Smooth muscle cell (in vitro differentiated cells): ENCODE results near the gene LAIR2. TPM values are rescaled to one million over a fixed set of nuclear protein-coding genes. Genes with fewer than 3 reads are reported as not detected.

Source experiments
- DNase-seq: peaks from one replicate; lab custom pipeline; 2025; ENCODE audit not compliant: unreplicated experiment; lab: John Stamatoyannopoulos, UW
- H2AFZ ChIP-seq: fragments of 200-600 bp; sonication (generic); 2 replicates; pipeline ENCODE4 v1.6.0; 2016; ENCODE audit warnings: antibody characterized with exemption, low read depth, mild to moderate bottlenecking
- H3F3A ChIP-seq: fragments of 200-600 bp; sonication (generic); 2 replicates; pipeline ENCODE4 v1.6.0; 2017; ENCODE audit warnings: antibody characterized with exemption, low read depth
- H3K27ac ChIP-seq: fragments of 200-600 bp; sonication (generic); 2 replicates; pipeline ENCODE4 v1.5.1; 2016; ENCODE audit warnings: low read depth, mild to moderate bottlenecking
- H3K27me3 ChIP-seq: fragments of 200-600 bp; sonication (generic); 2 replicates; pipeline ENCODE4 v1.6.1; 2016; ENCODE audit warnings: low read depth, mild to moderate bottlenecking
- H3K36me3 ChIP-seq: fragments of 200-600 bp; sonication (generic); 2 replicates; pipeline ENCODE4 v1.5.1; 2016; ENCODE audit warnings: low read depth
- H3K4me1 ChIP-seq: fragments of 200-600 bp; sonication (generic); 2 replicates; pipeline ENCODE4 v1.5.1; 2016; ENCODE audit warnings: low read depth
- H3K4me2 ChIP-seq: fragments of 200-600 bp; sonication (generic); 2 replicates; pipeline ENCODE4 v1.6.0; 2016; ENCODE audit warnings: mild to moderate bottlenecking
- H3K4me3 ChIP-seq: fragments of 200-600 bp; sonication (generic); 2 replicates; pipeline ENCODE4 v1.5.1; 2016; ENCODE audit warnings: mild to moderate bottlenecking
- H3K79me2 ChIP-seq: fragments of 200-600 bp; sonication (generic); 2 replicates; pipeline ENCODE4 v1.6.0; 2016; ENCODE audit warnings: low read depth, mild to moderate bottlenecking
- H3K9ac ChIP-seq: fragments of 200-600 bp; sonication (generic); 2 replicates; pipeline ENCODE4 v1.6.0; 2016; ENCODE audit warnings: low read depth
- H3K9me3 ChIP-seq: fragments of 200-600 bp; sonication (generic); replicated peaks from 2 replicates; pipeline ENCODE4 v1.5.1; 2016; ENCODE audit warnings: low read depth
- H4K20me1 ChIP-seq: fragments of 200-600 bp; sonication (generic); 2 replicates; pipeline ENCODE4 v1.6.0; 2016; ENCODE audit warnings: low read depth
- WGBS: methylation state at CpG from one replicate; pipeline ENCODE4 v1.1.7; 2016; ENCODE audit warnings: low lambda C conversion rate; 5-methylcytosine and 5-hydroxymethylcytosine counted together
- polyA plus RNA-seq: library from polyadenylated mRNA; unstranded; fragments of >200 nt; fragmentation: Nextera tagmentation; extraction: Ambion mirVana; gene quantifications from 2 replicates; pipeline ENCODE4 v1.2.1, GENCODE V29; 2016
- total RNA-seq: library from RNA; depleted of rRNA; stranded (reverse); fragments of >200 nt; gene quantifications from 2 replicates; pipeline ENCODE4 v1.2.3, GENCODE V29; 2014
- TF ChIP-seq, protein P1 (sequence below): fragments of 200-600 bp; sonication (generic); IDR thresholded peaks from 2 replicates; pipeline ENCODE4 v1.5.1; 2017; ENCODE audit warnings: borderline replicate concordance, mild to moderate bottlenecking, antibody characterized with exemption; ENCODE audit not compliant: insufficient read depth, poor library complexity, severe bottlenecking

Gene LAIR2
- total and polyA plus RNA-seq, 2 experiments from 2014 or later = not detected

DNA sequence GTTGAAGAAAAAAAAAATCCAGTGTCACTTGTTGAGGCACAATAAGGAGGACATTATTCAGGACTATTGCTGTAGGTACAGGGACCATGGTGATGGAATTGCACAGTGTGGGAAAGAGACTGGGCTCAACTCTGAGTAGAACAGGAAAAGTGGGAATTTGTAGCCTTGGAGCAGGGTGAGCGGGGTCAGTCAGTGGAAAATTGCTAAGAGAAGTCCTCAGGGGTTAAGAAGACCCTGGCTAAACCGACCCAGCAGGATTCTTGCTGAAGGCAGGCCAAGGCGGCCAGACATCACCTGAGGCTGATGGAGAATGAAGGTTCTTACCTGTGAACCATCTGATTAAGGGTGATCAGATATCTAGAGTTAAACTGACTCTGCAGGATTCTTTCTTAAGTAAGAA, 12.5 kb downstream of the LAIR2 start:
- Histone ChIP-seq H3K4me2 (no peak overlapping the region), H3K9me3 (peaks cover 4% of the 10 kb centered on the region)
- WGBS = 36% methylated on average over 3 of the region's 3 CpGs

DNA sequence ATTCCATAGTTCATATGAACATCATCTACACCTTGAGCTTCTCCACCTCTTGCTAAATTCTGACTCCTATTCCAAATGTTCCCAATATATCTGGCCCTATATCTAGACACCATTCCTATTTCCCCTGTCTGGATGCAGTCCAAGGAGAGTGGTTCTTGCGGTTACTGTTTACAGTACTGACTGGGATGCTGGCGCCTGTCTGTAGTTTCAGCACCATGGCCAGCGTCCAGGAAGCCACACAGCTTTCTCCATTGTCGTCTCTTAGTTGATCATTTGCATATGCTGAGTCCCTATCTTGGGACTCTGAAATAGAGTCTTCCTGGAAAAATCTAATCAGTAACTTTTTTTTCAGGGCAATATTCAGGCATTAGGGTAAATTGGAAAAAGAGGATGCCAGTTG, 14.9 kb downstream of the LAIR2 start:
- WGBS = 27% methylated on average over 4 of the region's 4 CpGs
- H3K36me3 ChIP-seq = no peaks in the 10 kb centered on the region
- no peaks in the 10 kb centered on the region for H3K27me3 ChIP-seq
- DNase-seq = no peak
- H4K20me1 ChIP-seq = no peaks in the 10 kb centered on the region
- TF ChIP-seq, protein P1, sequence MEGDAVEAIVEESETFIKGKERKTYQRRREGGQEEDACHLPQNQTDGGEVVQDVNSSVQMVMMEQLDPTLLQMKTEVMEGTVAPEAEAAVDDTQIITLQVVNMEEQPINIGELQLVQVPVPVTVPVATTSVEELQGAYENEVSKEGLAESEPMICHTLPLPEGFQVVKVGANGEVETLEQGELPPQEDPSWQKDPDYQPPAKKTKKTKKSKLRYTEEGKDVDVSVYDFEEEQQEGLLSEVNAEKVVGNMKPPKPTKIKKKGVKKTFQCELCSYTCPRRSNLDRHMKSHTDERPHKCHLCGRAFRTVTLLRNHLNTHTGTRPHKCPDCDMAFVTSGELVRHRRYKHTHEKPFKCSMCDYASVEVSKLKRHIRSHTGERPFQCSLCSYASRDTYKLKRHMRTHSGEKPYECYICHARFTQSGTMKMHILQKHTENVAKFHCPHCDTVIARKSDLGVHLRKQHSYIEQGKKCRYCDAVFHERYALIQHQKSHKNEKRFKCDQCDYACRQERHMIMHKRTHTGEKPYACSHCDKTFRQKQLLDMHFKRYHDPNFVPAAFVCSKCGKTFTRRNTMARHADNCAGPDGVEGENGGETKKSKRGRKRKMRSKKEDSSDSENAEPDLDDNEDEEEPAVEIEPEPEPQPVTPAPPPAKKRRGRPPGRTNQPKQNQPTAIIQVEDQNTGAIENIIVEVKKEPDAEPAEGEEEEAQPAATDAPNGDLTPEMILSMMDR = no peak
- H3K9ac ChIP-seq = no peak overlapping the region
- H3K79me2 ChIP-seq = no peaks in the 10 kb centered on the region
- H3K4me2 ChIP-seq = no peak overlapping the region
- no peaks in the 10 kb centered on the region for H3K9me3 ChIP-seq
- no peaks in the 10 kb centered on the region for H3F3A ChIP-seq
- no peak overlapping the region for H3K27ac ChIP-seq
- H2AFZ ChIP-seq = no peak overlapping the region
- H3K4me3 ChIP-seq = no peak overlapping the region
- H3K4me1 ChIP-seq = no peaks in the 10 kb centered on the region

More for the DNA sequence above, 12.5 kb downstream of the LAIR2 start:
- H3K9ac ChIP-seq = no peak overlapping the region
- no peak overlapping the region for H2AFZ ChIP-seq
- H3K79me2 ChIP-seq = no peaks in the 10 kb centered on the region
- H3K36me3 ChIP-seq = no peaks in the 10 kb centered on the region
- H3K27me3 ChIP-seq = no peaks in the 10 kb centered on the region
- no peak overlapping the region for H3K27ac ChIP-seq
- H4K20me1 ChIP-seq = no peaks in the 10 kb centered on the region
- no peaks in the 10 kb centered on the region for H3K4me1 ChIP-seq
- DNase-seq = no peak
- TF ChIP-seq, protein P1 = no peak
- H3F3A ChIP-seq = no peaks in the 10 kb centered on the region
- no peak overlapping the region for H3K4me3 ChIP-seq

DNA sequence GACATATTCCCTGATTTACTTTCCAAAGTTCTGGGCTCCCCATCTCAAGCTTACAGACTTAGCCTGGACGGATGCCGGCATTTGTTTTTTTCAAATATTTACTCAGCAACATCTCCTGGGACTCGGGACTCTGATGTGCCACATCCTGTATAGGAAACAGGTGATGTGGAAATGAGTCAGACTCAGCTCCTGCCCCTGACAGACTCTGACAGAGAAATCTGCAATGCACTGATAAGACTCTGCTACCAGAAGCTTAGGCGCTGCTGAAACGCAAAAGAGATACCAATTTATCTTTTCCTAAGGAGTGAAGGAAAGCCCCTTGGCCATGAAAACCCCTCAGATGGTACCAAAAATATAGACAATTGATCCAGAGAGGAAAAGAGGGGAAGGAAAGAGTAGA, 16.2 kb downstream of the LAIR2 start:
- Histone ChIP-seq H4K20me1 (no peaks in the 10 kb centered on the region), H3K36me3 (no peaks in the 10 kb centered on the region), H3K27ac (no peak overlapping the region), H3K9me3 (no peaks in the 10 kb centered on the region), H3K9ac (no peak overlapping the region), H3K4me3 (no peak overlapping the region), H3K4me1 (no peaks in the 10 kb centered on the region), H2AFZ (no peak overlapping the region), H3K27me3 (no peaks in the 10 kb centered on the region), H3K4me2 (no peak overlapping the region), H3F3A (no peaks in the 10 kb centered on the region), H3K79me2 (no peaks in the 10 kb centered on the region)
- TF ChIP-seq, protein P1 = no peak
- WGBS = 88% methylated on average over 5 of the region's 5 CpGs
- no peak for DNase-seq

DNA sequence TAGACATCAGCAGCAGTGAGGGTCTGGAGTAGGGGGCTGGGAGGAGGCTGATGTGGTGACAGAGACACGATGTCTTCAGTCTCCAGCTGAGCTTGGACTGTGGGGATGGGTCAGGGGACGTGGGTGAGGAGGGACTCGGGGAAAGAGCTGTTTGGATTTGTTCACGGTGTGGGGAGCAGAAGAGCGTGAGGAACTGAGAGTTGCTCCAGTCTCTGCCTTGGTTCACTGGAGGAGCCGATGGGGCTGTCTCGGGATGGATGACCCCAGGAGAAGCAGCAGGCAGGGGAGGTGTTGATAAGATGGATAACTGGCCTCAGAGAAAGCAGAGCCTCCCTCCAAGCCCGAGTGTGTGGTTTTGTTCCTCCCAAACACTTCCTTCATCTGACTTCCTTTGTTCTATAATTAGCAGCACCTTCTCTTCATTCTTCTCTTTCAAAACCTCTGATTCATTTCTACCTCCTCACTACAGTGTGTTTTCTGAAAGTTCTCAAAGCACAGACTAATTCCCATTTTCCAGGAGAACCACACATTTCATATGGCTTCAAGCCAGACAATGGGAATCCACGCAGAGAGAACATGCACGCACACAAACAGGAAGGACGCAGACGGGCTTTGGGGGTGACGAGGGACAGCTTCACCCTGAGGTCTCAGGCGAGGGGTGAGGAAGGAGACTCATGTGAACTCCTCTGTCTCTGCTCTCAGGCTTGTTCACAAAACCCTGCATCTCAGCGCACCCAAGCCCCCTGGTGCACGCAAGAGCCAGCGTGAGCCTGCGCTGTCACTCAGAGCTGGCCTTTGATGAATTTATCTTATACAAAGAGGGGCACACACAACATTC, 18.6 kb downstream of the LAIR2 start:
- H3K79me2 ChIP-seq = no peaks in the 10 kb centered on the region
- TF ChIP-seq, protein P1 = no peak
- 67% methylated on average over 18 of the region's 18 CpGs for WGBS
- H3K9me3 ChIP-seq = no peaks in the 10 kb centered on the region
- no peaks in the 10 kb centered on the region for H4K20me1 ChIP-seq
- H3K4me3 ChIP-seq = no peak overlapping the region
- no peak overlapping the region for H3K9ac ChIP-seq
- no peaks in the 10 kb centered on the region for H3K36me3 ChIP-seq
- no peak overlapping the region for H3K27ac ChIP-seq
- no peak overlapping the region for H3K4me2 ChIP-seq
- no peak overlapping the region for H2AFZ ChIP-seq
- H3K27me3 ChIP-seq = no peaks in the 10 kb centered on the region
- H3K4me1 ChIP-seq = no peaks in the 10 kb centered on the region
- no peak for DNase-seq
- no peaks in the 10 kb centered on the region for H3F3A ChIP-seq
